ENCODE measurements around the gene FAM118B.

The FAM118B gene

GRCh38 chr11:126256216-126256615 lies 44.6 kb downstream of the FAM118B start:
- Histone ChIP-seq H3K27ac (ENCODE audit: low read depth, low read length) (no peak overlapping the region), H3K9me2 (replicated peaks; ENCODE audit: insufficient read depth, low read length) (no peaks in the 10 kb centered on the region), H4K20me1 (ENCODE audit: low read depth, low read length) (no peaks in the 10 kb centered on the region), H3K4me2 (ENCODE audit: low read depth, low read length, poor library complexity, severe bottlenecking) (no peak overlapping the region), H3K9me3 (ENCODE audit: insufficient read depth, low read length) (no peaks in the 10 kb centered on the region), H2AFZ (ENCODE audit: low read depth, low read length, severe bottlenecking) (no peak overlapping the region), H3K9ac (ENCODE audit: low read length) (no peak overlapping the region), H3K4me3 (ENCODE audit: insufficient read depth, low read length, poor library complexity, severe bottlenecking) (no peak overlapping the region), H3K27me3 (ENCODE audit: low read length) (no peaks in the 10 kb centered on the region), H3K79me2 (ENCODE audit: insufficient read depth, low read length) (no peaks in the 10 kb centered on the region), H3K36me3 (ENCODE audit: low read length) (no peaks in the 10 kb centered on the region), H3F3A (ENCODE audit: insufficient read depth) (no peaks in the 10 kb centered on the region)
- TF ChIP-seq CTCF (IDR thresholded peaks at IDR 0.05; ENCODE audit: insufficient read depth, low read length, poor library complexity, severe bottlenecking) (no peak), EZH2phosphoT487 (conservative IDR thresholded peaks at IDR 0.05; ENCODE audit: low read length) (no peak)

GRCh38 chr11:126257144-126257543 lies 45.6 kb downstream of the FAM118B start:
- no peaks in the 10 kb centered on the region for H3K9me2 ChIP-seq (replicated peaks; ENCODE audit: insufficient read depth, low read length)
- H3K4me3 ChIP-seq (ENCODE audit: insufficient read depth, low read length, poor library complexity, severe bottlenecking) = no peak overlapping the region
- no peak overlapping the region for H3K4me2 ChIP-seq (ENCODE audit: low read depth, low read length, poor library complexity, severe bottlenecking)
- no peaks in the 10 kb centered on the region for H3F3A ChIP-seq (ENCODE audit: insufficient read depth)
- no peak overlapping the region for H2AFZ ChIP-seq (ENCODE audit: low read depth, low read length, severe bottlenecking)
- no peaks in the 10 kb centered on the region for H3K9me3 ChIP-seq (ENCODE audit: insufficient read depth, low read length)
- no peaks in the 10 kb centered on the region for H3K36me3 ChIP-seq (ENCODE audit: low read length)
- no peak overlapping the region for H3K9ac ChIP-seq (ENCODE audit: low read length)
- TF ChIP-seq CTCF (IDR thresholded peaks at IDR 0.05; ENCODE audit: insufficient read depth, low read length, poor library complexity, severe bottlenecking) = no peak
- TF ChIP-seq EZH2phosphoT487 (conservative IDR thresholded peaks at IDR 0.05; ENCODE audit: low read length) = no peak
- H4K20me1 ChIP-seq (ENCODE audit: low read depth, low read length) = no peaks in the 10 kb centered on the region
- no peak overlapping the region for H3K27ac ChIP-seq (ENCODE audit: low read depth, low read length)
- H3K79me2 ChIP-seq (ENCODE audit: insufficient read depth, low read length) = no peaks in the 10 kb centered on the region
- H3K27me3 ChIP-seq (ENCODE audit: low read length) = no peaks in the 10 kb centered on the region

- Histone ChIP-seq H3K4me2 (ENCODE audit: low read depth, low read length, poor library complexity, severe bottlenecking) (no peak overlapping the region), H3K9me3 (ENCODE audit: insufficient read depth, low read length) (no peaks in the 10 kb centered on the region), H3F3A (ENCODE audit: insufficient read depth) (no peaks in the 10 kb centered on the region), H3K79me2 (ENCODE audit: insufficient read depth, low read length) (no peaks in the 10 kb centered on the region), H3K27ac (ENCODE audit: low read depth, low read length) (no peak overlapping the region), H3K4me3 (ENCODE audit: insufficient read depth, low read length, poor library complexity, severe bottlenecking) (no peak overlapping the region), H3K36me3 (ENCODE audit: low read length) (no peaks in the 10 kb centered on the region), H3K27me3 (ENCODE audit: low read length) (no peaks in the 10 kb centered on the region), H3K9ac (ENCODE audit: low read length) (no peak overlapping the region), H3K9me2 (replicated peaks; ENCODE audit: insufficient read depth, low read length) (no peaks in the 10 kb centered on the region), H2AFZ (ENCODE audit: low read depth, low read length, severe bottlenecking) (no peak overlapping the region), H4K20me1 (ENCODE audit: low read depth, low read length) (no peaks in the 10 kb centered on the region)
- no peak for TF ChIP-seq EZH2phosphoT487 (conservative IDR thresholded peaks at IDR 0.05; ENCODE audit: low read length)
- no peak for TF ChIP-seq CTCF (IDR thresholded peaks at IDR 0.05; ENCODE audit: insufficient read depth, low read length, poor library complexity, severe bottlenecking)
Measured at GRCh38 chr11:126257764-126258163, 46.2 kb downstream of the FAM118B start.

All from SU-DHL-6 (cell line).